ENCODE results near the gene AGBL1.

GRCh38 chr15:86968244-86968643 is 888.6 kb downstream of the AGBL1 start:
- no peak for TF ChIP-seq POLR2A (IDR thresholded peaks at IDR 0.05)
- TF ChIP-seq POLR2AphosphoS5 (IDR thresholded peaks at IDR 0.05), result no peak

Data from prostate gland (tissue), 1 donor.